RWPE2 (cell line): ENCODE measurements around the gene ODC1.

Experiments used
- ATAC-seq: fragments of 200-7000 bp; cut with Tn5 transposase; 3 replicates; pipeline ENCODE4 v1.9.1; 2021; ENCODE audit warnings: low read depth
- DNase-seq: peaks from one replicate; pipeline ENCODE4 v3.0.0-alpha.2; 2020; ENCODE audit warnings: low spot score
- H3K27ac ChIP-seq: fragments of 450-650 bp; 2 replicates; pipeline ENCODE4 v1.5.1; 2017; ENCODE audit warnings: mild to moderate bottlenecking; ENCODE audit not compliant: poor library complexity, severe bottlenecking
- H3K27me3 ChIP-seq: fragments of 250-450 bp; sonication (Bioruptor Pico); 2 replicates; pipeline ENCODE4 v1.5.1; 2021; ENCODE audit warnings: mild to moderate bottlenecking, moderate library complexity; ENCODE audit not compliant: insufficient read depth, poor library complexity, severe bottlenecking
- H3K36me3 ChIP-seq: fragments of 250-450 bp; sonication (Bioruptor Pico); 2 replicates; pipeline ENCODE4 v1.5.1; 2020; ENCODE audit warnings: low read depth, mild to moderate bottlenecking, moderate library complexity
- H3K4me1 ChIP-seq: fragments of 250-450 bp; sonication (Bioruptor Pico); 2 replicates; pipeline ENCODE4 v1.5.1; 2021; ENCODE audit warnings: mild to moderate bottlenecking, moderate library complexity; ENCODE audit not compliant: insufficient read depth, poor library complexity, severe bottlenecking
- H3K4me3 ChIP-seq: fragments of 250-450 bp; sonication (Bioruptor Pico); 2 replicates; pipeline ENCODE4 v1.5.1; 2021; ENCODE audit warnings: mild to moderate bottlenecking, moderate library complexity; ENCODE audit not compliant: severe bottlenecking
- H3K9me3 ChIP-seq: fragments of 250-450 bp; sonication (Bioruptor Pico); 2 replicates; pipeline ENCODE4 v1.5.1; 2021; ENCODE audit warnings: mild to moderate bottlenecking, moderate library complexity; ENCODE audit not compliant: severe bottlenecking
- TF ChIP-seq, protein P1 (sequence below): fragments of 450-650 bp; IDR thresholded peaks from one replicate; pipeline ENCODE4 v1.5.1; 2017; ENCODE audit warnings: mild to moderate bottlenecking, moderate library complexity; ENCODE audit not compliant: poor library complexity, severe bottlenecking

The ODC1 gene

DNA sequence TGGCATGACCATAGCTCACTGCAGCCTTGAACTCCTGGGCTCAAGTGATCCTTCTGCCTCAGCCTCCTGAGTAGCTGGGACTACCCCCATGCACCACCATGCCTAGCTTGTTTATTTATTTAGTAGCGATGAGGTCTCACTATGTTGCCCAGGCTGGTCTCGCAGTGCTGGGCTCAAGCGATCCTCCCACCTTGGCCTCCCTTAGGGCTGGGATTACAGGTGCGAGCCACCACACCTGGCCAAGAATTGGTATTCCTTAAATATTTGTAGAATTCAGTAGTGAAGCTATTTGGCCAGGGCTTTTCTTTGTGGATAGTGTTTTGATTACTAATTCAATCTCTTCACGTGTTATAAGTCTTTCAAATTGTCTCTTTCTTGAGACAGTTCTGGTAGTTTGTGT, 56.0 kb downstream of the ODC1 start:
- TF ChIP-seq, protein P1, sequence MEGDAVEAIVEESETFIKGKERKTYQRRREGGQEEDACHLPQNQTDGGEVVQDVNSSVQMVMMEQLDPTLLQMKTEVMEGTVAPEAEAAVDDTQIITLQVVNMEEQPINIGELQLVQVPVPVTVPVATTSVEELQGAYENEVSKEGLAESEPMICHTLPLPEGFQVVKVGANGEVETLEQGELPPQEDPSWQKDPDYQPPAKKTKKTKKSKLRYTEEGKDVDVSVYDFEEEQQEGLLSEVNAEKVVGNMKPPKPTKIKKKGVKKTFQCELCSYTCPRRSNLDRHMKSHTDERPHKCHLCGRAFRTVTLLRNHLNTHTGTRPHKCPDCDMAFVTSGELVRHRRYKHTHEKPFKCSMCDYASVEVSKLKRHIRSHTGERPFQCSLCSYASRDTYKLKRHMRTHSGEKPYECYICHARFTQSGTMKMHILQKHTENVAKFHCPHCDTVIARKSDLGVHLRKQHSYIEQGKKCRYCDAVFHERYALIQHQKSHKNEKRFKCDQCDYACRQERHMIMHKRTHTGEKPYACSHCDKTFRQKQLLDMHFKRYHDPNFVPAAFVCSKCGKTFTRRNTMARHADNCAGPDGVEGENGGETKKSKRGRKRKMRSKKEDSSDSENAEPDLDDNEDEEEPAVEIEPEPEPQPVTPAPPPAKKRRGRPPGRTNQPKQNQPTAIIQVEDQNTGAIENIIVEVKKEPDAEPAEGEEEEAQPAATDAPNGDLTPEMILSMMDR, result no peak
- no peak for ATAC-seq
- Histone ChIP-seq H3K4me3 (no peak overlapping the region), H3K9me3 (no peaks in the 10 kb centered on the region), H3K27me3 (no peaks in the 10 kb centered on the region), H3K36me3 (no peaks in the 10 kb centered on the region), H3K4me1 (peaks cover 18% of the 10 kb centered on the region), H3K27ac (no peak overlapping the region)
- no peak for DNase-seq

DNA sequence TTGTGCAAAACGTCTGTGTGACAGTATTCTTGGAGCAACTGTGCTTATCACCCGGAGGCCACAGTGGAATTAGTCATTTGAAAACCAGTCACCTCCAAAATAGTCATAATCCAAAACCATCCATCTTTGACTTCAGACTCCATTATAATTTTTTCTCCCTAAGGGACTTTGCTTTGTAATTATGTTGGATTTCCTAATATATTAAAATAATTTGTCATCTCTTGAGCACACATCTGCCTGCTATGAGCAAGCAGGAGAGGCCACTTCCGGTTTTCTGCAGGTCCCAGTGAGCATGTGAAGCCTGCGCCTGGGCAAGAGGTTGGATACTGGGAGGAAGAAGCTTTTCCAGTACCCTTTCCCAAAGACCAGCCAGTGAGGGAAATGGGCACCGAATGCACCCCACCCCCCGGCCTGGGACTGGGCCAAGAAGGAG, 57.7 kb downstream of the ODC1 start:
- H3K36me3 ChIP-seq, result no peaks in the 10 kb centered on the region
- no peaks in the 10 kb centered on the region for H3K9me3 ChIP-seq
- peak overlapping the region; percentile 62 for H3K27ac ChIP-seq
- H3K4me1 ChIP-seq, result peaks cover 25% of the 10 kb centered on the region
- ATAC-seq (peak; percentile 62), DNase-seq (no peak)
- H3K27me3 ChIP-seq, result no peaks in the 10 kb centered on the region
- TF ChIP-seq, protein P1, result no peak
- no peak overlapping the region for H3K4me3 ChIP-seq
